GM23248 (cell line): ENCODE data around the gene TRAF6. TPM values are rescaled to one million over a fixed set of nuclear protein-coding genes. Genes with fewer than 3 reads are reported as not detected.

Experiments
- DNase-seq: peaks from one replicate; pipeline ENCODE4 v3.0.0-alpha.2; 2015
- H2AFZ ChIP-seq: fragments of 200-600 bp; sonication (generic); 2 replicates; pipeline ENCODE4 v1.6.1; 2016; ENCODE audit warnings: antibody characterized with exemption
- H3F3A ChIP-seq: fragments of 200-600 bp; sonication (generic); 2 replicates; pipeline ENCODE4 v1.6.1; 2016; ENCODE audit warnings: mild to moderate bottlenecking, antibody characterized with exemption, mixed run types; ENCODE audit not compliant: insufficient read depth
- H3K27ac ChIP-seq: fragments of 200-600 bp; sonication (generic); 2 replicates; pipeline ENCODE4 v1.5.1; 2016; ENCODE audit warnings: mild to moderate bottlenecking
- H3K27me3 ChIP-seq: fragments of 200-600 bp; sonication (generic); replicated peaks from 2 replicates; pipeline ENCODE4 v1.6.1; 2016; ENCODE audit warnings: mild to moderate bottlenecking; ENCODE audit not compliant: insufficient read depth
- H3K36me3 ChIP-seq: fragments of 200-600 bp; sonication (generic); 2 replicates; pipeline ENCODE4 v1.6.1; 2016; ENCODE audit warnings: low read depth, mild to moderate bottlenecking
- H3K4me1 ChIP-seq: fragments of 200-600 bp; sonication (generic); 2 replicates; pipeline ENCODE4 v1.6.1; 2016; ENCODE audit warnings: mild to moderate bottlenecking; ENCODE audit not compliant: insufficient read depth
- H3K4me2 ChIP-seq: fragments of 200-600 bp; sonication (generic); one replicate; pipeline ENCODE4 v1.6.1; 2016; ENCODE audit warnings: mild to moderate bottlenecking; ENCODE audit not compliant: unreplicated experiment
- H3K4me3 ChIP-seq: fragments of 200-600 bp; sonication (generic); 2 replicates; pipeline ENCODE4 v1.5.1; 2016; ENCODE audit warnings: mild to moderate bottlenecking
- H3K79me2 ChIP-seq: fragments of 200-600 bp; sonication (generic); 2 replicates; pipeline ENCODE4 v1.6.1; 2016; ENCODE audit warnings: mild to moderate bottlenecking; ENCODE audit not compliant: insufficient read depth
- H3K9ac ChIP-seq: fragments of 200-600 bp; sonication (generic); 2 replicates; pipeline ENCODE4 v1.6.1; 2016; ENCODE audit warnings: mild to moderate bottlenecking
- H3K9me2 ChIP-seq: fragments of 200-600 bp; sonication (generic); 2 replicates; pipeline ENCODE4 v1.6.1; 2016; ENCODE audit warnings: mixed run types, mild to moderate bottlenecking, moderate library complexity; ENCODE audit not compliant: insufficient read depth
- H3K9me3 ChIP-seq: fragments of 200-600 bp; sonication (generic); one replicate; pipeline ENCODE4 v1.6.1; 2017; ENCODE audit warnings: low read depth
- H4K20me1 ChIP-seq: fragments of 200-600 bp; sonication (generic); 2 replicates; pipeline ENCODE4 v1.6.0; 2016; ENCODE audit not compliant: insufficient read depth
- EZH2 ChIP-seq: fragments of 200-600 bp; sonication (generic); IDR thresholded peaks from 2 replicates; pipeline ENCODE4 v1.6.1; 2018; ENCODE audit warnings: antibody characterized with exemption, mild to moderate bottlenecking; ENCODE audit not compliant: insufficient read depth, poor library complexity, severe bottlenecking
- EZH2phosphoT487 ChIP-seq: fragments of 200-600 bp; sonication (generic); IDR thresholded peaks from 2 replicates; pipeline ENCODE4 v1.6.1; 2018; ENCODE audit warnings: antibody characterized with exemption, moderate library complexity, mild to moderate bottlenecking, low read depth; ENCODE audit not compliant: insufficient read depth
- WGBS, 2 experiments: methylation state at CpG; one replicate each; pipeline ENCODE4 v1.1.6; 2015 to 2017; ENCODE audit warnings: low lambda C conversion rate in 2 of 2, low coverage in 1 of 2; ENCODE audit errors: missing lambda C conversion rate in 2 of 2; 5-methylcytosine and 5-hydroxymethylcytosine counted together
- in situ Hi-C: fragments of 300-500 bp; cut with MboI; formaldehyde crosslinking; loops from 2 replicates; pipeline ENCODE4 v1.15.0; 2020
- polyA plus RNA-seq: library from polyadenylated mRNA; unstranded; fragments of >200 nt; fragmentation: Nextera tagmentation; extraction: Ambion mirVana; gene quantifications from 2 replicates; pipeline ENCODE4 v1.2.1, GENCODE V29; 2016
- small RNA-seq: library from RNA; depleted of rRNA; stranded (forward); fragments of <200 nt; gene quantifications from one replicate; pipeline ENCODE3, GENCODE V24; 2014; ENCODE audit warnings: low read depth, low replicate concordance
- total RNA-seq: library from RNA; depleted of rRNA; stranded (reverse); fragments of >200 nt; shearing (Covaris generic); gene quantifications from 2 replicates; pipeline ENCODE4 v1.2.3, GENCODE V29; 2014; rRNA removed

The TRAF6 gene
- total and polyA plus RNA-seq, 2 experiments from 2014 or later: 7.2 to 7.9 TPM

DNA sequence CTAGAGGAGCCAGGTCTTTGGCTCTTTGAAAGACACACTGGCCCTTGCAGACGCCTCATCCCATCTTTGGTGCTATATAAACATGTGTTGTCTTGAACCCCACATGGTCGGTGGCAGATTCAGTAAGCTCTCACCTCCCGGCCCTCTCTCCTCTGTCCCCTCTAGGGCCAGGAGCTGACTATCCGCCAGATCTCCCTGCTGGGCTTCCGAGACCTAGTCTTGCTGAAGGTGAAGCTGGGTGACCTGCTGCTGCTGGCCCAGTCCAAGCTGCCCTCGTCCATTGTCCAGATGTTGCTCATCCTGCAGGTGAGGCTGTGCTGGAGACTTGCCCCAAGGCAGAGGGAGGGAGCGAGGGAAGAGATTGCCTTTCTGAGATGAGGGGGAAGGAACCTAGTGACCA, 63.9 kb downstream of the TRAF6 start:
- H3K9me2 ChIP-seq: no peaks in the 10 kb centered on the region
- H3K36me3 ChIP-seq: no peaks in the 10 kb centered on the region; the same call in none of the 2 replicates
- H3K27me3 ChIP-seq: no peaks in the 10 kb centered on the region
- H3K79me2 ChIP-seq: no peaks in the 10 kb centered on the region
- H3K9me3 ChIP-seq: no peaks in the 10 kb centered on the region
- DNase-seq: no peak
- H3K27ac ChIP-seq: no peak overlapping the region
- H3K9ac ChIP-seq: no peak overlapping the region
- H3K4me2 ChIP-seq: no peak overlapping the region
- no peak overlapping the region for H3K4me3 ChIP-seq
- in situ Hi-C loops: no loop called here
- TF ChIP-seq EZH2 (no peak), EZH2phosphoT487 (no peak)
- H3F3A ChIP-seq: no peaks in the 10 kb centered on the region
- peaks cover 6% of the 10 kb centered on the region; the same call in 1 of the 2 replicates for H3K4me1 ChIP-seq
- 88 to 89% methylated on average over 7 of the region's 7 CpGs for WGBS, 2 experiments
- no peak overlapping the region for H2AFZ ChIP-seq
- H4K20me1 ChIP-seq: no peaks in the 10 kb centered on the region

DNA sequence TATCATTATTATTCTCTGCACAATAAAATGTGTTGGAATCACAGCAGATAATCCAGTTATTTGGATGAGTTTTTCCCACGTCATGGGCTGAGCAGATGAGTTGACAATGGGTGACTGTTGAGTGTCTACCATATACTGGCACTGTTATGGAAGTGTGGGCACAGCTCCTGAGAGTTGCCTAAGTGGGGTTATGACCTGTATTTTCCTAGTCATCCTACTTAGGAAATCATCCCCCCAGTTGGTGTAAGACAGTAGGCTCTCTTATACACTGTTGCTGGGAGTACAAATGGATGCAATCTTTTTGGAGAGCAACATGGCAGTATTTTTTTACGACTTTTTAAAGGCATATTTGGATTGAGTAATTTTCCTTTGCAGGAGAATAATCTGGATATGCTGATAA, 66.4 kb downstream of the TRAF6 start:
- Histone ChIP-seq H3K79me2 (no peaks in the 10 kb centered on the region), H3K9ac (no peak overlapping the region), H4K20me1 (no peaks in the 10 kb centered on the region), H3K27me3 (no peaks in the 10 kb centered on the region), H3K4me3 (no peak overlapping the region), H3F3A (no peaks in the 10 kb centered on the region), H3K9me2 (no peaks in the 10 kb centered on the region), H3K36me3 (no peaks in the 10 kb centered on the region; the same call in none of the 2 replicates), H3K9me3 (no peaks in the 10 kb centered on the region), H3K27ac (no peak overlapping the region), H3K4me1 (no peaks in the 10 kb centered on the region), H2AFZ (no peak overlapping the region), H3K4me2 (no peak overlapping the region)
- in situ Hi-C loops: no loop called here
- DNase-seq: no peak
- 70 to 81% methylated on average over 2 of the region's 2 CpGs for WGBS, 2 experiments
- TF ChIP-seq EZH2 (no peak), EZH2phosphoT487 (no peak)

DNA sequence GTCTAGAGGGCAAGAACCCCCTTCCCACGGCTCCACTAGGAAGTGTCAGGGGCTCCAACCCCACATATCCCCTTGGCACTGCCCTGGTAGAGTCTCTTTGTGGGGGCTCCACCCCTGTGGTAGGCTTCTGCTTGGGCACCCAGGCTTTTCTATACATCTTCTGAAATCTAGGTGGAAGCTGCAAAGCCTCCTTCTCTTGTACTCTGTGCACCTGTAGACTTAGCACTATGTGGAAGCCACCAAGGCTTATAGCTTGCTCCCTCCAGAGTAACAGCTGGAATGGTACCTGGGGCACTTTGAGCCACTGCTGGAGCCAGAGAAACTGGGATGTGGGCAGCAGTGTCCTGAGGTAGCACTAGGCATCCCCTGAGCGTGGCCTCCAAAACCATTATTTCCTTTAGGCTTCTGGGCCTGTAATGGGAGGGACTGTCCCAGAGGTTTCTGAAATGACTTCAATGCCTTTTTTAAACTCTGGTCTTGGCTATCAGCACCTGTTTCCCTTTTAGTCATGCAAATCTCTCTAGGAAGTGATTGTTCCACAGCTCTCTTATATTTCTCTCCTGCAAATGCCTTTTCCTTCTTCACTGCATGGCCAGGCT, 68.4 kb downstream of the TRAF6 start:
- Histone ChIP-seq H3K9ac (no peak overlapping the region), H3K27me3 (no peaks in the 10 kb centered on the region), H3K4me1 (no peaks in the 10 kb centered on the region), H3K9me2 (no peaks in the 10 kb centered on the region), H3K79me2 (no peaks in the 10 kb centered on the region), H3K27ac (no peak overlapping the region), H3K36me3 (no peaks in the 10 kb centered on the region; the same call in none of the 2 replicates), H3K9me3 (no peaks in the 10 kb centered on the region), H3F3A (no peaks in the 10 kb centered on the region), H4K20me1 (no peaks in the 10 kb centered on the region), H3K4me3 (no peak overlapping the region), H2AFZ (no peak overlapping the region), H3K4me2 (no peak overlapping the region)
- in situ Hi-C loops: no loop called here
- TF ChIP-seq EZH2 (no peak), EZH2phosphoT487 (no peak)
- DNase-seq: no peak
- 100% methylated on average over 2 of the region's 2 CpGs for WGBS, 2 experiments

DNA sequence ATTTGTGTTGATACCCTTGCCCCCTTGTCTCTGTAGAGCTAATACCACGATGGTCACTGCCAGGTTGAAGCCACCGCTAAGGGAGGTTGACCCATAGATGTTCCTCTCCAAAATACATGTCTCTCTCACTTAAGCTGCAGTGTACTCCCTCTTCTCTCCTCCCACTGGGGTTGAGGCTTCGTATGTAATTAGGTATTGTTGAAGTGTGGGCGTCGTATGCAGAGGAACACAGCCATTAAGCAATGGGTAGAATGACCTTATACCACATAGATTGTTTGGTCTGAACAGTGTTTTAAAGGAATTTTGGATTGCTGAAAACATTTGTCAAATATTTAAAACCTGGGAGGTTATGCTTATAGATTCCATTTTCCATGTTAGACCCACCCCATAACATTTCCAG, 71.9 kb downstream of the TRAF6 start:
- Histone ChIP-seq H4K20me1 (no peaks in the 10 kb centered on the region), H3K9ac (no peak overlapping the region), H3F3A (peaks cover 1% of the 10 kb centered on the region; the same call in 1 of the 2 replicates), H2AFZ (no peak overlapping the region), H3K36me3 (no peaks in the 10 kb centered on the region; the same call in 1 of the 2 replicates), H3K27ac (no peak overlapping the region), H3K4me2 (no peak overlapping the region), H3K79me2 (no peaks in the 10 kb centered on the region), H3K9me2 (no peaks in the 10 kb centered on the region), H3K4me1 (no peaks in the 10 kb centered on the region), H3K4me3 (no peak overlapping the region), H3K9me3 (no peaks in the 10 kb centered on the region), H3K27me3 (no peaks in the 10 kb centered on the region)
- in situ Hi-C loops: no loop called here
- TF ChIP-seq EZH2 (no peak), EZH2phosphoT487 (no peak)
- 95 to 96% methylated on average over 5 of the region's 5 CpGs for WGBS, 2 experiments
- no peak for DNase-seq

DNA sequence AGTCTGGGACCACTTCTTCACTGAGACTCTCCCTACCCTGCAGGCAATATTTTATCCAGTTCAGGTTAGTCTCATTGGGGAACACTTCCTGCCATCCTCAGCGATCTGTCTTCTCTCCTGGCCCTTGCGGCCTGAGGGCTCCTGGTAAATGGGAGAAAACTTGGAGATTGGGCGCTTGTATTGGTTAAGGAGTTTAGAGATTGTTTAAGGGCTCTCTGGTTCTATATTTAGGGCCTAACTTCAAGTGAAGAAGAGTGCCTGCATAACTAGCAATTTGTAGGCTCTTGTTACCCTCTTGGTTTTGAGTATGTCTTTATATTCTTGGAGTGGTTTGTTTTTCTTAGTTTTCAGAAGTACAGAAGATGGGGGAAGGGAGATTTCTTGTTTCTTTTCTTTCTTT, 72.7 kb downstream of the TRAF6 start:
- TF ChIP-seq EZH2phosphoT487: no peak
- no peak for TF ChIP-seq EZH2
- H3K9me3 ChIP-seq: no peaks in the 10 kb centered on the region

More for the DNA sequence above, 72.7 kb downstream of the TRAF6 start:
- Histone ChIP-seq H3K27ac (no peak overlapping the region), H3K4me2 (no peak overlapping the region), H3K9me2 (no peaks in the 10 kb centered on the region), H3K4me1 (peaks cover 4% of the 10 kb centered on the region), H3K36me3 (no peaks in the 10 kb centered on the region; the same call in 1 of the 2 replicates), H3F3A (peaks cover 8% of the 10 kb centered on the region), H3K4me3 (no peak overlapping the region), H2AFZ (no peak overlapping the region), H3K27me3 (no peaks in the 10 kb centered on the region), H3K79me2 (no peaks in the 10 kb centered on the region), H4K20me1 (no peaks in the 10 kb centered on the region), H3K9ac (no peak overlapping the region)
- DNase-seq: no peak
- in situ Hi-C loops: no loop called here
- WGBS, 2 experiments: 96 to 97% methylated on average over 3 of the region's 3 CpGs

Small RNA genes within 50 kb of the gene (small RNA-seq; reads per million reads assigned to genes)
- not detected for gene AC061999.1

Other genes with a start within 250 kb of the TRAF6 start
- gene COMMD9, start 220.8 kb downstream of the TRAF6 start, total RNA-seq: 42.2 and 44.0 TPM in 2 replicates
- 85.3 and 92.7 TPM in 2 replicates for gene COMMD9, start 220.8 kb downstream of the TRAF6 start, polyA plus RNA-seq
- 26.7 and 29.8 TPM in 2 replicates for gene PRR5L, start 214.0 kb downstream of the TRAF6 start, total RNA-seq
- 6.9 and 9.0 TPM in 2 replicates for gene PRR5L, start 214.0 kb downstream of the TRAF6 start, polyA plus RNA-seq
- gene RAG1, start 57.7 kb upstream of the TRAF6 start, total RNA-seq: 0.11 TPM in 1 of 2 replicates, not detected in the other
- 0.10 and 0.49 TPM in 2 replicates for gene RAG1, start 57.7 kb upstream of the TRAF6 start, polyA plus RNA-seq
- 11.3 and 27.5 TPM in 2 replicates for gene IFTAP, start 84.2 kb upstream of the TRAF6 start, total RNA-seq
- gene IFTAP, start 84.2 kb upstream of the TRAF6 start, polyA plus RNA-seq: 25.9 and 27.1 TPM in 2 replicates
- not detected in 2 replicates for gene RAG2, start 88.0 kb upstream of the TRAF6 start, total RNA-seq
- not detected in 2 replicates for gene RAG2, start 88.0 kb upstream of the TRAF6 start, polyA plus RNA-seq